Activated CD4-positive, alpha-beta T cell treated with anti-CD3 and anti-CD28 coated beads, Interleukin-2, amount 50 U/mL, for 24 hours (primary cell): ENCODE measurements around the gene RER1.
A peak's percentile ranks its signal among the peaks of the same experiment; 100 is the strongest.

Experiments used
- DNase-seq, 2 donors: peaks; one replicate each; pipeline ENCODE4 v3.0.0-alpha.2; 2020; ENCODE audit warnings: low read depth in 1 of 2, low spot score in 1 of 2

Gene RER1

DNA sequence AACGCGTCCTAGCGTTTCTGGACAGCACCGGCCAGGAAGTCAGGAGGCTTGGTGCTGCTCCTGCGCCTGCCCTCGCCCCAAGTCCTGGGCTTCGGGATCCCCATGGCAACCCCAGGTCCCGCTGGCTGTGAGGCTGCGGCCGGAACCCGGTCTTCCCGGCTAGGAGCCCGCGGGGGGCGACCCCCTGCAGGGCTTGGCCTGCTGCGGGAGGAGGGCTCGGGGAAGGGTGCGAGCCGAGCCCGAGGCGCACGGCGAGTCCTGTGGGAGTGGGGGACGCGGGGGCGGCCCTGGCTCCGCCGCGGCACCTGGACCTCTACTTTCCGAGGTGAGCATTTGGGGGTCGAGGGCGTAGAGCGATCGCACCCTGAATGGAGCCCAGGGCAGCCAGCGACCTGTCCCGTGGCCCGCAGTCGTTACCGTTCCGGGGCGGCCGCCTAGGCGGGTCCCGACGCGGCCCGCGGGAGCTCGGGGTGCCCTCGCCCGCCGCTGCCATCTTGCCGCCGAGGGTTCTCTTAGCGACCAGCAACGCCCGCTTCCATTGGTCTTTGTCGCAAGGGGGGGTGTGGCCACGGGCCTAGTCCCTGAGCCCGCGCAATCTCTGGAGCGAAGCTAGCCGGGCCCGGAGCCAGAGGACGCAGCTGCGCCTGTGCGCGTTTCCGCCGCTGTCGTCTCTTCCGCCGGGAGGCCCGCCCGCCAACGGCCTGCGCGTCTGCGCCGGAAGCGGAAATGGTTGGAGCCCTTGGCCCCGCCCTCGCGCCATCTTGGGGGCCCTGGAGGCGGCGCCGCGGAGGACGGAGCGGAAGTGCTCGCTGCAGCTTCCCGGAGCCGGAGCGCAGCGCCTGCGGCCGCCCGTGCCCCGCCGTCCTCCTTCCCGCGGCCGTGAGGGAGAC lies at the start of gene RER1, which contains the start of gene MORN1:
Gene RER1, plus strand, starts transcription at position 801 of the 890 bp plus-strand sequence. CDS start 3,950 bp downstream, outside the sequence.
Gene MORN1, minus strand, starts transcription at position 514 of the 890 bp plus-strand sequence. Its CDS starts 21 bp downstream, at position 493.
- peak; percentile 96 to 97 for DNase-seq

GRCh38 chr1:2342384-2343022 lies 49.1 kb upstream of the RER1 start:
- no peak for DNase-seq

GRCh38 chr1:2343023-2343935 lies 48.4 kb upstream of the RER1 start:
- no peak for DNase-seq

GRCh38 chr1:2344121-2344681 lies 47.4 kb upstream of the RER1 start:
- no peak for DNase-seq

DNA sequence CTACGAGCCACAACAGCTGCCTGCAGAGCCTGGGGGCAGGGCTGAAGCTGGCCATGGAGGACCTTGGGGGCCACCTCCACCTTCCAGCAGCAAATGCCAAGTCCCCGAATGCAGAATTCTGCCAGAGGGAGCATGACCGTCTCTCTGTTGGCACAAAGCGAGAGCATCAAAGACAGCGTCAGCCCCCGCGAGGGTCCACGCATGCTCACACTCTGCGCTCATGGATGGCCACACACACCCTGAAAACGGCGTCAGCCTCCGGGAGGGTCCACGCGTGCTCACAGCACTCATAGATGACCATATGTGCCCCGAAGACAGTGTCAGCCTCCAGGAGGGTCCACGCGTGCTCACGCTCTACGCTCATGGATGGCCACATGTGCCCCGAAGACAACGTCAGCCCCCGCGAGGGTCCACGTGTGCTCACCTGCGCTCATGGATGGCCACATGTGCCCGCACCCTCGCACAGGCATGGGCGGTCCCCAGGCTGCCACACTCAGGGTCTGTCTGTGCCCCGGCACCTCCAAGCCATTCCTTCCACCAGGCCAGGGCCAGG lies 46.8 kb upstream of the RER1 start:
- DNase-seq: no peak

GRCh38 chr1:2345297-2346075 lies 46.2 kb upstream of the RER1 start:
- no peak for DNase-seq

GRCh38 chr1:2346691-2347408 lies 44.8 kb upstream of the RER1 start:
- no peak for DNase-seq

- no peak for DNase-seq
Observed at GRCh38 chr1:2347409-2347785, 44.2 kb upstream of the RER1 start.

- no peak for DNase-seq
Observed at GRCh38 chr1:2347896-2348295, 43.7 kb upstream of the RER1 start.

DNA sequence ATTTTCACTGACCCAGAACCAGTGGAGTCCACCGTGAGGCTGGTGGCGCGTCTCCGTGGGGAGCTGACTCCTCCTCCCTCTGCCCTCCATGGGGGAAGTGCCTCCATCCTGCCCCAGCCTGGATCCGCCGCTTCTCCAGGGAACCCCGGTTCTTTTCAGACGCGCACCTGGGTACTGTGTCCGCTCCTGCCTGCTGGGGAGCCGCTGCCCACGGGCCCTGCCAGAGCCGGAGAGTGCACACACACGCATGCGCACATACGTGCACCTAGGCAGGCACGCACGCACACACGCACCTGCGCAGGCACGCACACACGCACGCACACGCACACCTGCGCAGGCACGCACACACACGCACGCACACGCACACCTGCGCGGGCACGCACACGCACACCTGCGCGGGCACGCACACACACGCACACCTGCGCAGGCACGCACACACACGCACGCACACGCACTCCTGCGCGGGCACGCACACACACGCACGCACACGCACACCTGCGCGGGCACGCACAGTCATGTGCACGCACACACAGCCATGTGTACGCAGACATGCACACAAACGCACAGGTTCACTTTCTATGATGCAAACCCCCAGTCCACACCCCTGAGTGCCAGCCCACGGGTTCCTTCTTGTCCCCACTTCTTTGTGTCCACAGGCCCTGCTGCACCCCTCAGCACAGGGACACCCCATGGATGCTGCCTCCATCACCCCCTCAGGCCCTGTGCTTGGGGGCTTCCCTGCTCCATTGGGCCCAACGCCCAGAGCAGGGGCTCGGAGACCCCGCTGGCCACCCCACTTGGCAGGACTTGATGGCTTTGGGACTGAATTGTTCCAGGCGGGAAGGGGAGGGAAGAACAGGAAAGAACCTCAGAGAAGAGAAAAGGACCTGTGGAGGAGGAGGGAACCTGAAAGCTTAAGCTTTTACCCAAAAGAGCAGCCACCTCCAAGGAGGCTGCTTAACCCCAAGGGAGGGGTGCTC lies 43.0 kb upstream of the RER1 start:
- DNase-seq: no peak

DNA sequence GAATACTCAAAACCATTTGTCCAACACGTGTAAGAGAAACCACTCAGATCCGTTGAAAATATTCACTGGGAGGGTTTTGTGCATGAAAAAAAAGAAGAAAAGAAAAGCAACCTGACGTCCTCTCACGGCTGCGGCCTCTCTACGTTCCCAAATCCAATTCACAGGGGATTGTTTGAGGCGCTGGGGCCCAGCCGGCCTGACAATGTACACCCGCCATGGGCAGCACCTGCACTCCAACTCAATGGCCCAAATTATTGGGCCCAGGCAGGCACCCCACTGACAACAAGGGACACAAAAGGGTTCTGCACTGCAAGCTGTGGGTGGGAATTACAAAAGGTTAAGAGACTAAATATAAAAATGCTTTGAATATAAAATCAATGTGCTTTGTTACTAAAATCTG lies 41.8 kb upstream of the RER1 start:
- no peak for DNase-seq

- DNase-seq: no peak
Observed at GRCh38 chr1:2350501-2350900, 41.1 kb upstream of the RER1 start.

- no peak for DNase-seq
Observed at GRCh38 chr1:2350911-2351655, 40.6 kb upstream of the RER1 start.

DNA sequence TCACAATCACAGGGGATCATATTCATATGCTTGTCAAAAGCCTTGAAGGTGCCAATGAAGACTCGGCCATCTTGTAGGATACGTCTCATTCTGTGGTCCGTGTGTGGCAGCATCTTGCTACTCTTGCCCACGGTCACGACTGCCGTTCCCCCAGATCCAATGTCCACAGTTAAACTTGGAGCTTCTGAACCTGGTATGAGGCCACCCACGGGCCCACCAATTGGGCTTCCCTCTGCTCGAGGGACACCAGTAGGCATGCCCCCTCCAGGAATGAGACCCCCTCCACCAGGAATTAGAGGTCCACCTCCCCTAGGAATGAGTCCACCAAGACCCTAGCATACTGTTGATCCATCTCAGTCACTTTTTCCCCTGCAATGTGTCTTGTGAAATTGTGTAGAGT lies 39.9 kb upstream of the RER1 start:
- DNase-seq: no peak

DNA sequence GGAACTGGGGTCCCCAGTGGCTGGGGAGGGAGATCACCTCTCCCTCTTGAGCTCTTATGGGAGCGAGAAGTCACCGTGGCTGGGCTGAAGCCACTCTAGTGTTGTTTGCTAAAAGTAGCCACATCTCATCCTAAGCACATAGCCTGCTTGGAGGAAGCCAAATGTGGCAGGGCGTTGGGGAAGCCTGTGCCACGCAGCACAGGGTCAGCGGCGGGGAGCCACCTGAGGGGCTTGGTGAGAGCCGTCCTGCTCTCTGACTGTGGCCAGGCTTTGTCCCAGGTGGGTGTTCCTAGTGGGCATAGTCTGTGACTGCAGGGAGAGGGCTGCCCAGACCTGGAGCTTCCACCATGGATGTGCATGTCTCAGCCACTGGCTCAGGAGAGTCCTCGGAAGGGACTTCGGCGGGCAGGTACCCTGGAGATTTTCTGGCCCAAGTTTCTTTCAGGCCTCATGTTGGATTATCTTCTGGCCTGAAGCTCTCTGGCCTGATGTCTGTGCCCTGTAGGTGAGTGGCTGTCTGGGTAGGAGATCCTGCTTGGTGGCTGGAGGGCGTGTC lies 39.2 kb upstream of the RER1 start:
- no peak for DNase-seq

DNA sequence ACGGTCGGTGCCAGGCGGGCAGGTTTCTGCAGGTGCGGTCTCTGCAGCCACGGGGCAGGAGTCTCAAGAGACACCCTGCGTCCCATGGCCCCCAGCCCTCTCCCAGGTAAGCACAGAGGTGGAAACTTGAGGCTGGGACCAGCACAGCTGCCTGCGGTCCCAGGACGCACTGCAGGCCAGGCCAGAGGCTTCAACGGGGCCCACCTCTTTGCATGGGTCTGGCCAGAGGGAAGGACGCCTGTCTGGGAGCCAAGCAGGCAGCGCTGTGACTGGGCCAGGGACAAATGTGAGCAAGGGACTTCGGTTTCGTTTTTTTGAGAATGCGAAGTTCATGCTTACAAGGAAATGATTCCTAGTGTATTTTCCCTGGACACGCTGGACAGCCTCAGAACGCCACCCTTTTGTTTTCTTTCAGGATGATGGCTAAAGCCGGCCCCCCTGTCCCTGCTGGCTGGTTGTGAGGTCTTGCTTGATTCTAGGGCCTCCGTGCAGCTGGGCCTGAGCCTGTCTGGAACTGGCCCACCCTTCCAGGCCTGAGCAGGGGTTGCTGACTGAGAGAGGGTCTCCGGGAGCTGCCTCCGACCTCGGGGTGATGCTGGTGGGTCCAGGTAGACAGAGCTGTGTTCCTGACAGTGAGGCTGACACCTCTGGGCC lies 38.6 kb upstream of the RER1 start:
- DNase-seq: no peak
